ENCODE measurements around the gene SMARCA2. TPM values are rescaled to one million over a fixed set of nuclear protein-coding genes. Genes with fewer than 3 reads are reported as not detected.

SMARCA2 gene
- total RNA-seq, 2 experiments from 2014 or later = 264 to 274 TPM

GRCh38 chr9:2093920-2094597 lies 78.9 kb downstream of the SMARCA2 start:
- Mint-ChIP-seq H3K36me3 (ENCODE audit: low read depth) (peaks cover 78% of the 10 kb centered on the region), H3K4me3 (no peak overlapping the region), H3K4me1 (peaks cover 6% of the 10 kb centered on the region), H3K27me3 (no peaks in the 10 kb centered on the region), H3K27ac (no peak overlapping the region), H3K9me3 (no peaks in the 10 kb centered on the region)
- POLR2A ChIA-PET = no interaction called here
- CTCF ChIA-PET = interaction anchor here (1.6 kb wide), 1 partner anchor 66 kb away, joined by 4 read pairs; no protein-coding TSS in a partner anchor
- DNase-seq = no peak

GRCh38 chr9:2096376-2096970 lies 81.3 kb downstream of the SMARCA2 start:
- H3K9me3 Mint-ChIP-seq = no peaks in the 10 kb centered on the region
- H3K36me3 Mint-ChIP-seq (ENCODE audit: low read depth) = peaks cover 75% of the 10 kb centered on the region
- POLR2A ChIA-PET = no interaction called here
- no peaks in the 10 kb centered on the region for H3K27me3 Mint-ChIP-seq
- CTCF ChIA-PET = no interaction called here
- H3K27ac Mint-ChIP-seq = no peak overlapping the region
- H3K4me1 Mint-ChIP-seq = no peaks in the 10 kb centered on the region
- no peak overlapping the region for H3K4me3 Mint-ChIP-seq
- DNase-seq = no peak

- H3K27me3 Mint-ChIP-seq = no peaks in the 10 kb centered on the region
- CTCF ChIA-PET = interaction anchor here (1.2 kb wide), 1 partner anchor 75 kb away, joined by 3 read pairs; no protein-coding TSS in a partner anchor
- peaks cover 66% of the 10 kb centered on the region for H3K36me3 Mint-ChIP-seq (ENCODE audit: low read depth)
- POLR2A ChIA-PET = no interaction called here
- no peak for DNase-seq
- H3K27ac Mint-ChIP-seq = no peak overlapping the region
- no peak overlapping the region for H3K4me3 Mint-ChIP-seq
- no peaks in the 10 kb centered on the region for H3K9me3 Mint-ChIP-seq
- peaks cover 6% of the 10 kb centered on the region for H3K4me1 Mint-ChIP-seq
Observed at GRCh38 chr9:2106666-2107065, 91.5 kb downstream of the SMARCA2 start.

GRCh38 chr9:2107906-2108451 lies 92.8 kb downstream of the SMARCA2 start:
- no peak for DNase-seq
- Mint-ChIP-seq H3K27me3 (no peaks in the 10 kb centered on the region), H3K4me1 (peaks cover 6% of the 10 kb centered on the region), H3K4me3 (no peak overlapping the region), H3K27ac (no peak overlapping the region), H3K36me3 (ENCODE audit: low read depth) (peaks cover 69% of the 10 kb centered on the region), H3K9me3 (no peaks in the 10 kb centered on the region)
- ChIA-PET POLR2A (no interaction called here), CTCF (interaction anchor here (0.7 kb wide), 1 partner anchor 166 kb away, joined by 3 read pairs; no protein-coding TSS in a partner anchor)

DNA sequence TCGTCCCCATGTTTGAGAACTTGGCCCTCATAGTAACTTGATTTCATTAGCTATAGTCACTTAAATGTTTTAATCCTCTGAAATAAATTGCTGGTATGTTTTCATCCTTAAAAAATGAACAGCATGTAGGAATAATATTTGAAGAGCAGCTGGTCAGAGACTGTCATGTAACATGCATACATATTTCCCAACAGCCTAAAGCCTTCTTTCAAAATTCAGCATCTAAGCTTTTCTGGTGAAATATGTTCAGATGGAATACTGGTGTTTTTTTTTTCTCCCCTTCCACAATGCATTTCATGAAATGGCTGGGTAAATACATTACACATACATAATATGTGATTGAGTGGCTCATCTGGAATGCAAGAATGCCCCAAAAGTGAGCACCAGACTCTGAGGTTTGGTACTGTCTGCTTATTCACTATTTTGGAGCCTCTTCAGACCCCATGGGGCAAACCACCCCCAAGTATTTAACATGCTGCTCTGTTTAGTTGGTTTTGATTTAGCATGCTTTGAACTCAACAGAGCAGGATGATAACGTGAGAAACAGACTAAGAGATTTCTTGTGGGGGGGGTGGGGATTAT lies 94.0 kb downstream of the SMARCA2 start:
- Mint-ChIP-seq H3K9me3 (no peaks in the 10 kb centered on the region), H3K27ac (no peak overlapping the region), H3K4me3 (no peak overlapping the region), H3K27me3 (no peaks in the 10 kb centered on the region), H3K4me1 (peaks cover 6% of the 10 kb centered on the region), H3K36me3 (ENCODE audit: low read depth) (peaks cover 72% of the 10 kb centered on the region)
- POLR2A ChIA-PET = no interaction called here
- CTCF ChIA-PET = interaction anchor here (0.6 kb wide), 1 partner anchor 450 kb away, joined by 4 read pairs; no protein-coding TSS in a partner anchor
- DNase-seq = no peak

GRCh38 chr9:2110036-2110435 lies 94.9 kb downstream of the SMARCA2 start:
- no peaks in the 10 kb centered on the region for H3K27me3 Mint-ChIP-seq
- H3K36me3 Mint-ChIP-seq (ENCODE audit: low read depth) = peaks cover 67% of the 10 kb centered on the region
- no peaks in the 10 kb centered on the region for H3K9me3 Mint-ChIP-seq
- H3K4me1 Mint-ChIP-seq = peaks cover 6% of the 10 kb centered on the region
- H3K4me3 Mint-ChIP-seq = no peak overlapping the region
- H3K27ac Mint-ChIP-seq = no peak overlapping the region
- CTCF ChIA-PET = no interaction called here
- DNase-seq = no peak
- POLR2A ChIA-PET = no interaction called here

- no peak overlapping the region for H3K4me3 Mint-ChIP-seq
- POLR2A ChIA-PET = no interaction called here
- H3K36me3 Mint-ChIP-seq (ENCODE audit: low read depth) = peaks cover 65% of the 10 kb centered on the region
- H3K9me3 Mint-ChIP-seq = no peaks in the 10 kb centered on the region
- no peaks in the 10 kb centered on the region for H3K27me3 Mint-ChIP-seq
- no peak overlapping the region for H3K27ac Mint-ChIP-seq
- no peak for DNase-seq
- CTCF ChIA-PET = no interaction called here
- H3K4me1 Mint-ChIP-seq = no peaks in the 10 kb centered on the region
Observed at GRCh38 chr9:2116073-2116472, 100.9 kb downstream of the SMARCA2 start.

GRCh38 chr9:2117527-2117926 lies 102.4 kb downstream of the SMARCA2 start:
- Mint-ChIP-seq H3K4me3 (no peak overlapping the region), H3K4me1 (no peaks in the 10 kb centered on the region), H3K36me3 (ENCODE audit: low read depth) (peaks cover 57% of the 10 kb centered on the region), H3K9me3 (no peaks in the 10 kb centered on the region), H3K27ac (no peak overlapping the region), H3K27me3 (no peaks in the 10 kb centered on the region)
- no peak for DNase-seq
- POLR2A ChIA-PET = no interaction called here
- CTCF ChIA-PET = no interaction called here

DNA sequence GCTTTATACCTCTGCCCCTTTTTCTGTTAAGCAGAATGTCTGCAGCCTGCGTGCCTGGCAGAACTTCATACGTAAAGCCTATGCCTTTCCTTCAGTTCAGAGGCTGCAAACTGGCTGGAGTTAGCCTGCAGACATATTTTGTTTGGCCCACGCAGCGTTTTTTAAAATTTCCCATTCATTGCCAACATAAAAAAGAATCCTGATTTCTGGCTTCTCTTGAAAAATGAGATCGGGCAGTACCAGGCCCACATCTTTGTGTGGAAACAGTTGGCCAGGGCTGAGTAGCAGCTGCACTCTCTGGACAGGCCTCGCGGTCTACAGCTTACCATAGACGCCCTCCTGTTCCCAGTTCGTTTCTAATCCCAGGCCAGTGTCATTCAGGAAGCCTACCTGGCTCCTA lies 104.4 kb downstream of the SMARCA2 start:
- Mint-ChIP-seq H3K4me1 (peaks cover 5% of the 10 kb centered on the region), H3K4me3 (no peak overlapping the region), H3K36me3 (ENCODE audit: low read depth) (peaks cover 60% of the 10 kb centered on the region), H3K9me3 (no peaks in the 10 kb centered on the region), H3K27ac (no peak overlapping the region), H3K27me3 (no peaks in the 10 kb centered on the region)
- no peak for DNase-seq
- POLR2A ChIA-PET = no interaction called here
- CTCF ChIA-PET = no interaction called here

DNA sequence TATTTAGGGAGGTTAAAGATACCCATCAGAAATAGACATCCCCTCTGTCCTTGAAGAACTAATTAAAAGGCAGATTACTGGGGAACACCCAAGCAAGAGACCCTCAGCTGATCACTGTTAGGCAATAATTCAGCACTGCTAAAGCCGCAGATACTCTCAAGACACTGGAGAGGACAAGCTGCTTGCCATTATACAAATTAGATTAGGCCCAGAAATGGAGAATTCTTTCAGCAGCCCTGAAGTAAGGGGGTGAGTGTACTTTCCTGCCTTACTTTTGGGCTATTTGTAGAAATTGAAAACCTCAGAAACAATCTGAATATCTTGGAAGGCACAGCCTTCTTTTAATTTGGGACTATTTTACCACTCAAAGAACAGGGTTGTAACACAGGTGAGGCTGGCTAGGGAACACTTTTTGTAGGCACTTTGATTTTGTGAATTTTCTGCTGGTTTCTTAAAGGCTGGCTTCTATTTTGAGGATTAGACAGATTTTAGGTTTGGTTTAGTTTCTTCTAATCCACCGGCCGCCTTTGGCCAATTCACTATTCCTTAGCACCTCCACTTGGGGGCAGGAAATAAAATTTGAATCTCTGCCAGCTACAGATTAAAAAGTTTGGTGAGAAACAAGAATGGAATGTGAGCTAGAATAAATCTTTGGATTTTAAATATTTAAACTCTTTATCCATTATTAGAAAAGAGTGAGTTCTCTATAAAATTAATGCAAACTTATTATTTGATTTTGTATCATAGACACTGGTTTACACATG lies 106.0 kb downstream of the SMARCA2 start:
- ChIA-PET POLR2A (no interaction called here), CTCF (interaction anchor here (1.4 kb wide), 1 partner anchor 8 kb away, joined by 4 read pairs; no protein-coding TSS in a partner anchor)
- Mint-ChIP-seq H3K36me3 (ENCODE audit: low read depth) (peaks cover 67% of the 10 kb centered on the region), H3K27me3 (no peaks in the 10 kb centered on the region), H3K4me1 (peaks cover 20% of the 10 kb centered on the region), H3K27ac (no peak overlapping the region), H3K4me3 (no peak overlapping the region), H3K9me3 (no peaks in the 10 kb centered on the region)
- no peak for DNase-seq

- H3K36me3 Mint-ChIP-seq (ENCODE audit: low read depth) = peaks cover 75% of the 10 kb centered on the region
- no peaks in the 10 kb centered on the region for H3K27me3 Mint-ChIP-seq
- CTCF ChIA-PET = interaction anchor here (1.4 kb wide), 1 partner anchor 10 kb away, joined by 4 read pairs; no protein-coding TSS in a partner anchor
- DNase-seq = no peak
- H3K4me3 Mint-ChIP-seq = no peak overlapping the region
- peaks cover 31% of the 10 kb centered on the region for H3K4me1 Mint-ChIP-seq
- H3K9me3 Mint-ChIP-seq = no peaks in the 10 kb centered on the region
- no peak overlapping the region for H3K27ac Mint-ChIP-seq
- POLR2A ChIA-PET = no interaction called here
Observed at GRCh38 chr9:2122299-2122698, 107.2 kb downstream of the SMARCA2 start.

DNA sequence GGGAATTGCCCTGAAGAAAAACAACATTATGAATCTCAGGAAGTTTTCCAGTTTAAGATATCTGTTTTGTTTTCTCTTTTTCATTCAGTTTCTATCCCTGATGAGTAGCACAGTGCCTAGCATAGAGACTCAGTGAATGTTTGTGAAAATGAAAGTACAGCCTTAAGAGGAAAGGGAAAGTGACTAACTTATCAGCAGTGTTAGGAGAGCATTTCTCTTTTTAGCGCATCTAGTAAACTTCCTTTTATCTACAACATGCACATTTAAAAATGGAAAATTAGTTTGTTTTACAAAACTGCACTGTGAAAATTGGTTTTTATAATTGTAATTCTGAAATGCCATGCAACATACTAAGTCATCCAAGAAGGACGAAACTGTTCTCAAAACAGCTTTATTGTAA lies 110.8 kb downstream of the SMARCA2 start:
- CTCF ChIA-PET = interaction anchor here (0.7 kb wide), 2 partner anchors 31 to 56 kb away, joined by 3 read pairs; no protein-coding TSS in a partner anchor
- H3K27ac Mint-ChIP-seq = peak overlapping the region; percentile 82
- H3K27me3 Mint-ChIP-seq = no peaks in the 10 kb centered on the region
- peaks cover 66% of the 10 kb centered on the region for H3K36me3 Mint-ChIP-seq (ENCODE audit: low read depth)
- DNase-seq = no peak
- no peaks in the 10 kb centered on the region for H3K9me3 Mint-ChIP-seq
- H3K4me3 Mint-ChIP-seq = peak overlapping the region; percentile 22
- peaks cover 38% of the 10 kb centered on the region for H3K4me1 Mint-ChIP-seq
- POLR2A ChIA-PET = no interaction called here

Measured in activated CD4-positive, alpha-beta T cell treated with anti-CD3 and anti-CD28 coated beads, Interleukin-2, amount 10 ng/mL, durations not matched to agents 7 days and 5 days (primary cell).